ENCODE results near the gene AQP5.

The AQP5 gene

GRCh38 chr12:49923880-49924556, 37.7 kb upstream of the AQP5 start:
- no peak overlapping the region for H3K27ac ChIP-seq
- no peak for DNase-seq (ENCODE audit: low spot score)
- POLR2A ChIA-PET (ENCODE audit: low non-redundant PET) = no interaction called here
- CTCF ChIA-PET = interaction anchor here (0.6 kb wide), 1 partner anchor 188 kb away, joined by 6 read pairs; the partner anchor contains the start of gene COX14
- TF ChIP-seq CTCF (conservative IDR thresholded peaks at IDR 0.05; ENCODE audit: low read depth) = no peak

- ChIA-PET POLR2A (ENCODE audit: low non-redundant PET) (no interaction called here), CTCF (interaction anchor here (0.6 kb wide), 1 partner anchor 187 kb away, joined by 6 read pairs; the partner anchor contains the start of gene COX14)
- no peak for DNase-seq (ENCODE audit: low spot score)
- TF ChIP-seq CTCF (conservative IDR thresholded peaks at IDR 0.05; ENCODE audit: low read depth) = no peak
- H3K27ac ChIP-seq = no peak overlapping the region
Measured at GRCh38 chr12:49924628-49925246, 36.9 kb upstream of the AQP5 start.

- ChIA-PET CTCF (interaction anchor here (0.6 kb wide), 1 partner anchor 149 kb away, joined by 5 read pairs; no protein-coding TSS in a partner anchor), POLR2A (ENCODE audit: low non-redundant PET) (no interaction called here)
- no peak for DNase-seq (ENCODE audit: low spot score)
- no peak overlapping the region for H3K27ac ChIP-seq
- TF ChIP-seq CTCF (conservative IDR thresholded peaks at IDR 0.05; ENCODE audit: low read depth) = no peak
Measured at GRCh38 chr12:49925433-49926204, 36.1 kb upstream of the AQP5 start.

GRCh38 chr12:49928471-49928870, 33.2 kb upstream of the AQP5 start:
- TF ChIP-seq CTCF (conservative IDR thresholded peaks at IDR 0.05; ENCODE audit: low read depth) = no peak
- DNase-seq (ENCODE audit: low spot score) = no peak
- POLR2A ChIA-PET (ENCODE audit: low non-redundant PET) = interaction anchor here (0.6 kb wide), 1 partner anchor 134 kb away, joined by 3 read pairs; no protein-coding TSS in a partner anchor
- no peak overlapping the region for H3K27ac ChIP-seq
- CTCF ChIA-PET = interaction anchor here (0.6 to 0.7 kb wide), 2 partner anchors 11 to 166 kb away, joined by 4 read pairs; no protein-coding TSS in a partner anchor

- POLR2A ChIA-PET (ENCODE audit: low non-redundant PET) = no interaction called here
- no peak for DNase-seq (ENCODE audit: low spot score)
- TF ChIP-seq CTCF (conservative IDR thresholded peaks at IDR 0.05; ENCODE audit: low read depth) = no peak
- no peak overlapping the region for H3K27ac ChIP-seq
- CTCF ChIA-PET = interaction anchor here (0.6 to 0.9 kb wide), 3 partner anchors 16 to 810 kb away, joined by 3 to 5 read pairs (median 4); no protein-coding TSS in a partner anchor
Measured at GRCh38 chr12:49929581-49929980, 32.1 kb upstream of the AQP5 start.
